Fibroblast of the aortic adventitia (primary cell): ENCODE results near the gene ICOS. TPM values are rescaled to one million over a fixed set of nuclear protein-coding genes. Genes with fewer than 3 reads are reported as not detected.

Experiments used
- total RNA-seq: library from RNA; depleted of rRNA; stranded (reverse); fragments of >200 nt; gene quantifications from 2 replicates; pipeline ENCODE4 v1.2.3, GENCODE V29; 2012; ENCODE audit warnings: low replicate concordance

ICOS gene
- total RNA-seq, 1 donor, result not detected

Other genes with a start within 250 kb of the ICOS start
- gene CD28, start 230.1 kb upstream of the ICOS start, total RNA-seq, result not detected in 2 replicates
- not detected in 2 replicates for gene CTLA4, start 69.0 kb upstream of the ICOS start, total RNA-seq